HepG2 (cell line): ENCODE results near the gene PTCD2. TPM values are rescaled to one million over a fixed set of nuclear protein-coding genes. Genes with fewer than 3 reads are reported as not detected.
A peak's percentile ranks its signal among the peaks of the same experiment; 100 is the strongest.

Source experiments
- ATAC-seq: fragments of 200-7000 bp; cut with Tn5 transposase; 3 replicates; pipeline ENCODE4 v1.9.1; 2020; ENCODE audit warnings: mild to moderate bottlenecking, moderate library complexity
- BruUV-seq: library from RNA; stranded (reverse); fragments of 400-500 nt; replicated peaks from 2 replicates; lab custom pipeline; 2021; lab: Mats Ljungman, UMichigan
- CTCF ChIA-PET: fragments of 300-600 bp; formaldehyde crosslinking; extraction: SDS; loops from one replicate; lab custom pipeline; 2021; ENCODE audit warnings: low total read pairs, inconsistent platforms, low intra/inter-chr PET ratio; lab: Yijun Ruan, JAX
- POLR2A ChIA-PET: fragments of 350-600 bp; sonication (Branson Sonifier 250); formaldehyde crosslinking; loops from one replicate; lab custom pipeline; 2020; ENCODE audit warnings: antibody characterized with exemption, inconsistent platforms; lab: Yijun Ruan, JAX
- DNase-seq: peaks from one replicate; pipeline ENCODE4 v3.0.0-alpha.2; 2015; ENCODE audit warnings: low spot score
- FAIRE-seq: peaks from 3 replicates; lab custom pipeline; 2011; peaks lifted over from hg19 to GRCh38; lab: Jason Lieb, UNC
- H2AFZ ChIP-seq: one replicate; pipeline ENCODE4 v1.6.1; 2011; ENCODE audit warnings: low read length, inconsistent platforms
- H3K27ac ChIP-seq: fragments of 300-600 bp; 3 replicates; pipeline ENCODE4 v1.8.0; 2011; ENCODE audit warnings: mixed run types, mild to moderate bottlenecking, mixed read lengths, low read length, inconsistent platforms; ENCODE audit not compliant: insufficient read depth; ENCODE audit errors: extremely low read length
- H3K27me3 ChIP-seq, 2 experiments: fragments of 200-600 bp in 1 of 2; 2 replicates in 1 of 2; 3 replicates in 1 of 2; pipeline versions ENCODE4 v1.6.0 to v1.8.0; 2011; ENCODE audit warnings: low read length in 2 of 2, mild to moderate bottlenecking in 2 of 2, moderate library complexity in 2 of 2, inconsistent platforms in 1 of 2; ENCODE audit not compliant: insufficient read depth in 2 of 2, control insufficient read depth in 1 of 2
- H3K36me3 ChIP-seq, 2 experiments: fragments of 200-600 bp in 1 of 2; replicated peaks in 1 of 2; 2 replicates in 1 of 2; 3 replicates in 1 of 2; pipeline versions ENCODE4 v1.5.1 to v1.8.0; 2011; ENCODE audit warnings: low read length in 2 of 2, inconsistent platforms in 1 of 2; ENCODE audit not compliant: insufficient read depth in 2 of 2, control insufficient read depth in 1 of 2
- H3K4me1 ChIP-seq: 2 replicates; pipeline ENCODE4 v1.5.1; 2012; ENCODE audit warnings: low read length, inconsistent platforms; ENCODE audit not compliant: insufficient read depth
- H3K4me2 ChIP-seq: 2 replicates; pipeline ENCODE4 v1.6.0; 2011; ENCODE audit warnings: low read depth, low read length, inconsistent platforms
- H3K4me3 ChIP-seq, 3 experiments: fragments of 200-600 bp in 1 of 3; sonication (generic), shearing (Covaris generic) in 1 of 3; replicated peaks in 1 of 3; 2 replicates each; pipeline ENCODE4 v1.5.1; 2011 to 2016; ENCODE audit warnings: low read length in 3 of 3, inconsistent platforms in 2 of 3, low read depth in 2 of 3, mild to moderate bottlenecking in 2 of 3, control low read depth in 1 of 3, mixed read lengths in 1 of 3; ENCODE audit not compliant: insufficient read depth in 1 of 3
- H3K79me2 ChIP-seq: one replicate; pipeline ENCODE4 v1.6.1; 2011; ENCODE audit warnings: low read length, inconsistent platforms; ENCODE audit not compliant: insufficient read depth
- H3K9ac ChIP-seq: 2 replicates; pipeline ENCODE4 v1.6.0; 2011; ENCODE audit warnings: mild to moderate bottlenecking, low read depth, low read length, inconsistent platforms; ENCODE audit not compliant: insufficient read depth
- H3K9me3 ChIP-seq: 2 replicates; pipeline ENCODE4 v1.5.1; 2012; ENCODE audit warnings: mild to moderate bottlenecking, low read length
- H4K20me1 ChIP-seq: 2 replicates; pipeline ENCODE4 v1.6.0; 2011; ENCODE audit warnings: inconsistent platforms, mild to moderate bottlenecking, low read length, moderate library complexity; ENCODE audit not compliant: insufficient read depth
- ATF6 ChIP-seq: sonication (generic); formaldehyde crosslinking; conservative IDR thresholded peaks from 2 replicates; pipeline ENCODE4 v1.4.0; 2020; ENCODE audit warnings: missing genetic modification reagents
- BRD4 ChIP-seq: sonication (generic); formaldehyde crosslinking; IDR thresholded peaks from 2 replicates; pipeline ENCODE4 v1.4.0; 2020; ENCODE audit warnings: missing genetic modification reagents
- CTCF ChIP-seq: sonication (generic); formaldehyde crosslinking; IDR thresholded peaks from 2 replicates; pipeline ENCODE4 v1.5.0; 2020; ENCODE audit warnings: mild to moderate bottlenecking, missing genetic modification reagents, moderate library complexity
- FOXO1 ChIP-seq: sonication (generic); formaldehyde crosslinking; IDR thresholded peaks from 2 replicates; pipeline ENCODE4 v1.4.0; 2020; ENCODE audit warnings: missing genetic modification reagents
- GABPA ChIP-seq, 2 experiments: IDR thresholded peaks; 2 replicates each; pipeline ENCODE4 v1.6.1; 2011 to 2016; ENCODE audit warnings: low read depth in 2 of 2, low read length in 1 of 2, missing biosample characterization in 1 of 2, missing genetic modification characterization in 1 of 2
- KDM5B ChIP-seq: sonication (generic); formaldehyde crosslinking; IDR thresholded peaks from 2 replicates; pipeline ENCODE4 v1.4.0; 2020; ENCODE audit warnings: missing genetic modification reagents, mild to moderate bottlenecking, borderline replicate concordance
- PRMT3 ChIP-seq: sonication (generic); formaldehyde crosslinking; IDR thresholded peaks from 2 replicates; pipeline ENCODE4 v1.8.1; 2022; ENCODE audit warnings: low read depth, mild to moderate bottlenecking, moderate library complexity, missing genetic modification reagents, borderline replicate concordance
- STAG1 ChIP-seq: sonication (generic); formaldehyde crosslinking; IDR thresholded peaks from 2 replicates; pipeline ENCODE4 v1.4.0; 2020; ENCODE audit warnings: missing genetic modification reagents
- TFDP2 ChIP-seq: sonication (generic); formaldehyde crosslinking; IDR thresholded peaks from 2 replicates; pipeline ENCODE4 v1.4.0; 2020; ENCODE audit warnings: missing genetic modification reagents
- XBP1 ChIP-seq: sonication (generic); formaldehyde crosslinking; IDR thresholded peaks from 2 replicates; pipeline ENCODE4 v1.5.0; 2020; ENCODE audit warnings: missing genetic modification reagents
- ZNF275 ChIP-seq: sonication (generic); formaldehyde crosslinking; IDR thresholded peaks from 2 replicates; pipeline ENCODE4 v1.8.0; 2022; ENCODE audit warnings: missing genetic modification reagents, mild to moderate bottlenecking, inconsistent platforms, borderline replicate concordance
- ZNF512 ChIP-seq: sonication (generic); formaldehyde crosslinking; IDR thresholded peaks from 2 replicates; pipeline ENCODE4 v1.4.0; 2020; ENCODE audit warnings: mild to moderate bottlenecking, missing genetic modification reagents
- WGBS: methylation state at CpG from one replicate; pipeline ENCODE4 v1.1.6; 2017; ENCODE audit warnings: low lambda C conversion rate; 5-methylcytosine and 5-hydroxymethylcytosine counted together
- in situ Hi-C: cut with HindIII; loops from 2 replicates; pipeline ENCODE4 v1.10.0; 2017; ENCODE audit warnings: low pct_unique_long_range_greater_than_20kb; ENCODE audit not compliant: extremely low pct_ligation_motif_present
- intact Hi-C: fragments of 100-400 bp; cut with micrococcal nuclease; formaldehyde crosslinking; loops from one replicate; pipeline ENCODE4 v1.10.0; 2022; ENCODE audit not compliant: unreplicated experiment
- polyA plus RNA-seq, 8 experiments: library from polyadenylated mRNA; depleted of rRNA in 3 of 8; stranded (reverse) in 7 of 8; unstranded in 1 of 8; fragments of >200 nt; fragmentation: Illumina TruSeq in 4 of 8; extraction: Trizol in 4 of 8; gene quantifications; 2 replicates each; pipeline versions ENCODE4 v1.2.1 to v1.2.3, GENCODE V29; 2011 to 2016; ENCODE audit warnings: low read depth in 4 of 8, missing spikeins in 1 of 8, mixed read lengths in 1 of 8; ENCODE audit not compliant: insufficient read depth in 1 of 8
- total RNA-seq, 5 experiments: library from RNA; depleted of rRNA; stranded (reverse); fragments of >200 nt; fragmentation: Illumina TruSeq; extraction: Trizol; gene quantifications; 2 replicates each; pipeline ENCODE4 v1.2.3, GENCODE V29; 2016; ENCODE audit warnings: low read depth in 1 of 5

The PTCD2 gene
- total and polyA plus RNA-seq, 2 of the 13 experiments (the other 11 are each of a cell fraction or from before 2014, with no cell fraction given): 5.3 to 6.4 TPM

- no peak overlapping the region for H3K4me3 ChIP-seq
- no peaks in the 10 kb centered on the region for H4K20me1 ChIP-seq
- peaks cover 5 to 24% of the 10 kb centered on the region in 2 experiments for H3K36me3 ChIP-seq
- no peak for FAIRE-seq
- ChIA-PET CTCF (no interaction called here), POLR2A (no interaction called here)
- no TSS peak for BruUV-seq
- in situ Hi-C loops (no loop called here), intact Hi-C loops (no loop called here)
- DNase-seq: no peak
- ATAC-seq: peak; percentile 62
- no peaks in the 10 kb centered on the region for H3K4me1 ChIP-seq
- H3K79me2 ChIP-seq: no peaks in the 10 kb centered on the region
- H2AFZ ChIP-seq: no peak overlapping the region
- WGBS: 96% methylated on average over 5 of the region's 5 CpGs
- no peaks in the 10 kb centered on the region for H3K9me3 ChIP-seq
- H3K4me2 ChIP-seq: no peak overlapping the region
- H3K27me3 ChIP-seq: no peaks in the 10 kb centered on the region
- no peak for TF ChIP-seq KDM5B (CRISPR knock-in tag)
- no peak for TF ChIP-seq ATF6
- no peak for TF ChIP-seq FOXO1
- no peak for TF ChIP-seq TFDP2 (CRISPR knock-in tag)
- TF ChIP-seq BRD4 (CRISPR knock-in tag): no peak
- TF ChIP-seq ZNF512 (CRISPR knock-in tag): no peak
- no peak for TF ChIP-seq XBP1 (CRISPR knock-in tag)
- TF ChIP-seq CTCF (CRISPR knock-in tag): peak; percentile 46
- TF ChIP-seq ZNF275 (CRISPR knock-in tag): no peak
- peak; percentile 22; the same call in 1 of the 2 replicates for TF ChIP-seq STAG1 (CRISPR knock-in tag)
- TF ChIP-seq PRMT3 (CRISPR knock-in tag): no peak
- no peak for TF ChIP-seq GABPA (IDR thresholded peaks at IDR 0.05; ENCODE audit: low read depth, low read length)
- TF ChIP-seq GABPA (CRISPR knock-in tag; IDR thresholded peaks at IDR 0.05; ENCODE audit: low read depth): 0 out of 2 replicates have a peak, but pooled peaks have one; percentile 12
- H3K9ac ChIP-seq: no peak overlapping the region
- no peak overlapping the region for H3K27ac ChIP-seq
Observed at GRCh38 chr5:72355706-72356299, 35.6 kb downstream of the PTCD2 start.
